ENCODE measurements around the gene COBL.
A peak's percentile ranks its signal among the peaks of the same experiment; 100 is the strongest.

The COBL gene

GRCh38 chr7:51318886-51319579 is 2.4 kb upstream of the COBL start:
- no peaks in the 10 kb centered on the region for H3K79me1 ChIP-seq (ENCODE audit: low read depth, low read length)
- no peak overlapping the region for H3K9ac ChIP-seq (ENCODE audit: low read depth, low read length, poor library complexity)
- H2BK5ac ChIP-seq (ENCODE audit: low read length) = no peak overlapping the region
- no peak overlapping the region for H4K8ac ChIP-seq (ENCODE audit: low read depth, low read length)
- no peak overlapping the region for H3K4me2 ChIP-seq (ENCODE audit: insufficient read depth, low read length, poor library complexity, severe bottlenecking)
- no peak overlapping the region for H3K23ac ChIP-seq (ENCODE audit: low read depth, low read length, poor library complexity)
- H4K91ac ChIP-seq (ENCODE audit: low read depth, low read length, poor library complexity) = no peak overlapping the region
- WGBS, 2 donors (ENCODE audit: extremely low coverage in 2 of 2, insufficient read length in 2 of 2, insufficient replicate concordance in 1 of 2) = no CpG with 5 or more reads among the region's 6 CpGs
- peaks cover 3 to 8% of the 10 kb centered on the region in 2 donors for H3K4me1 ChIP-seq (ENCODE audit: control insufficient read depth in 2 of 2, insufficient read depth in 1 of 2, low read depth in 1 of 2, low read length in 2 of 2)
- no peak overlapping the region for H2BK120ac ChIP-seq (ENCODE audit: low read depth, low read length)
- no peak overlapping the region for H3K14ac ChIP-seq (ENCODE audit: low read length)
- H3K18ac ChIP-seq (ENCODE audit: low read length) = no peak overlapping the region
- H3K27ac ChIP-seq (replicated peaks; ENCODE audit: low read length) = no peak overlapping the region
- H3K9me3 ChIP-seq (replicated peaks in 1 of 2; ENCODE audit: control insufficient read depth in 2 of 2, insufficient read depth in 1 of 2, low read depth in 1 of 2, low read length in 2 of 2) = peaks cover 0 to 9% of the 10 kb centered on the region in 2 donors
- H2BK12ac ChIP-seq (ENCODE audit: low read length) = no peak overlapping the region
- no peak overlapping the region for H2AFZ ChIP-seq (ENCODE audit: low read length)
- H2BK15ac ChIP-seq (ENCODE audit: low read length) = no peak overlapping the region
- H3K4ac ChIP-seq (ENCODE audit: low read length) = no peak overlapping the region
- no peak overlapping the region for H3K4me3 ChIP-seq (ENCODE audit: low read length in 2 of 2)
- peaks cover 0 to 61% (median 30%) of the 10 kb centered on the region in 3 experiments for H3K27me3 ChIP-seq (ENCODE audit: control insufficient read depth in 3 of 3, insufficient read depth in 3 of 3, low read depth in 1 of 3, low read length in 3 of 3)
- DNase-seq (ENCODE audit: low spot score) = no peak
- H2AK5ac ChIP-seq (ENCODE audit: low read depth, low read length) = no peak overlapping the region
- H3K36me3 ChIP-seq (replicated peaks in 1 of 2; ENCODE audit: control insufficient read depth in 2 of 2, insufficient read depth in 2 of 2, low read length in 2 of 2) = no peaks in the 10 kb centered on the region

DNA sequence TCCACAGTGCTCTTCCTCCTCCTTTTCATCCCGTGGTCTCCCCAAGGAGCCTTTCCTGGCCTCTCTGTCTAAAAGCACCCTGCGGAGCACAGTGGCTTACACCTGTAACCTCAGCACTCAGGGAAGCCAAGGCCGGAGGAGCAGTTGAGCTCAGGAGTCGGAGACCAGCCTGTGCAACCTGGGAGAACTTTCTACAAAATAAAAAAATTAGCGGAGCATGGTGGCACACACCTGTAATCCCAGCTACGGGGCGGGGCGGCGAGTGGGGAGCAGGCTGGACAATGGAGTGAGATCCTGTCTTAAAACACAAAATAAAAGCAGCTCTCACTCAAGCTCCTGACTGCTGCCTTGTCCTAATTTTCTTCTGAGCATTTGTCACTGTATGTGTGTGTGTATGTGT is 1.4 kb upstream of the COBL start:
- Histone ChIP-seq H3K4me1 (ENCODE audit: control insufficient read depth in 2 of 2, insufficient read depth in 1 of 2, low read depth in 1 of 2, low read length in 2 of 2) (peaks cover 3 to 8% of the 10 kb centered on the region in 2 donors), H4K91ac (ENCODE audit: low read depth, low read length, poor library complexity) (no peak overlapping the region), H3K36me3 (replicated peaks in 1 of 2; ENCODE audit: control insufficient read depth in 2 of 2, insufficient read depth in 2 of 2, low read length in 2 of 2) (no peaks in the 10 kb centered on the region), H3K4me2 (ENCODE audit: insufficient read depth, low read length, poor library complexity, severe bottlenecking) (no peak overlapping the region), H3K18ac (ENCODE audit: low read length) (no peak overlapping the region), H3K23ac (ENCODE audit: low read depth, low read length, poor library complexity) (no peak overlapping the region), H3K4ac (ENCODE audit: low read length) (no peak overlapping the region), H3K14ac (ENCODE audit: low read length) (no peak overlapping the region), H2BK120ac (ENCODE audit: low read depth, low read length) (no peak overlapping the region), H3K79me1 (ENCODE audit: low read depth, low read length) (no peaks in the 10 kb centered on the region), H3K27ac (replicated peaks; ENCODE audit: low read length) (no peak overlapping the region), H3K9me3 (replicated peaks in 1 of 2; ENCODE audit: control insufficient read depth in 2 of 2, insufficient read depth in 1 of 2, low read depth in 1 of 2, low read length in 2 of 2) (peaks cover 0 to 9% of the 10 kb centered on the region in 2 donors), H2AK5ac (ENCODE audit: low read depth, low read length) (no peak overlapping the region), H4K8ac (ENCODE audit: low read depth, low read length) (no peak overlapping the region), H3K9ac (ENCODE audit: low read depth, low read length, poor library complexity) (no peak overlapping the region), H3K27me3 (ENCODE audit: control insufficient read depth in 3 of 3, insufficient read depth in 3 of 3, low read depth in 1 of 3, low read length in 3 of 3) (peaks cover 0 to 71% (median 31%) of the 10 kb centered on the region in 3 experiments), H3K4me3 (ENCODE audit: low read length in 2 of 2) (no peak overlapping the region), H2BK5ac (ENCODE audit: low read length) (no peak overlapping the region), H2BK12ac (ENCODE audit: low read length) (no peak overlapping the region), H2AFZ (ENCODE audit: low read length) (no peak overlapping the region), H2BK15ac (ENCODE audit: low read length) (no peak overlapping the region)
- no peak for DNase-seq (ENCODE audit: low spot score)
- no CpG with 5 or more reads among the region's 9 CpGs for WGBS, 2 donors (ENCODE audit: extremely low coverage in 2 of 2, insufficient read length in 2 of 2, insufficient replicate concordance in 1 of 2)

DNA sequence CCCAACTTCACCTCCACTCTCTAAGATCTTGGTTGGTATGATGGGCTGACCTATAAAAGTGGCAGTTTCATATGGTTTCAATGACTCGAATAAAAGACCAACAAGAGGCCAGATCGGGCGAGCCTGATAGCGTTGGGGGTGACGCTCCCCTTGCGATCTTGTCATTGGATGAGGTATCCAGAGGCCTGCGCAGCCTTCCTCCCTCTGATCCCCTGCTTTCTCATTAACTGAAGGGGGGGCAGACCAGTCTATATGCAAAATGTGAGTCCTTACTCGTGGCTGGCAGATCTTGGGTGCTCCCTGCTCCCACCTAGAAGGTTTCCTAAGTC is 937 bp upstream of the COBL start:
- no peak for DNase-seq (ENCODE audit: low spot score)
- Histone ChIP-seq H4K91ac (ENCODE audit: low read depth, low read length, poor library complexity) (no peak overlapping the region), H2BK5ac (ENCODE audit: low read length) (no peak overlapping the region), H3K4me1 (ENCODE audit: control insufficient read depth in 2 of 2, insufficient read depth in 1 of 2, low read depth in 1 of 2, low read length in 2 of 2) (peaks cover 3 to 8% of the 10 kb centered on the region in 2 donors), H3K4me2 (ENCODE audit: insufficient read depth, low read length, poor library complexity, severe bottlenecking) (peak overlapping the region; percentile 93), H3K9ac (ENCODE audit: low read depth, low read length, poor library complexity) (peak overlapping the region; percentile 55), H3K4ac (ENCODE audit: low read length) (no peak overlapping the region), H3K27ac (replicated peaks; ENCODE audit: low read length) (no peak overlapping the region), H3K36me3 (replicated peaks in 1 of 2; ENCODE audit: control insufficient read depth in 2 of 2, insufficient read depth in 2 of 2, low read length in 2 of 2) (no peaks in the 10 kb centered on the region), H3K14ac (ENCODE audit: low read length) (no peak overlapping the region), H2AFZ (ENCODE audit: low read length) (peak overlapping the region; percentile 56), H3K23ac (ENCODE audit: low read depth, low read length, poor library complexity) (no peak overlapping the region), H3K9me3 (replicated peaks in 1 of 2; ENCODE audit: control insufficient read depth in 2 of 2, insufficient read depth in 1 of 2, low read depth in 1 of 2, low read length in 2 of 2) (peaks cover 0 to 9% of the 10 kb centered on the region in 2 donors), H3K27me3 (ENCODE audit: control insufficient read depth in 3 of 3, insufficient read depth in 3 of 3, low read depth in 1 of 3, low read length in 3 of 3) (peaks cover 0 to 75% (median 31%) of the 10 kb centered on the region in 3 experiments), H3K18ac (ENCODE audit: low read length) (peak overlapping the region; percentile 27), H2BK15ac (ENCODE audit: low read length) (no peak overlapping the region), H4K8ac (ENCODE audit: low read depth, low read length) (no peak overlapping the region), H2AK5ac (ENCODE audit: low read depth, low read length) (no peak overlapping the region), H2BK12ac (ENCODE audit: low read length) (no peak overlapping the region), H3K4me3 (ENCODE audit: low read length in 2 of 2) (peak overlapping the region in 1 of 2 donors; percentile 81), H3K79me1 (ENCODE audit: low read depth, low read length) (no peaks in the 10 kb centered on the region), H2BK120ac (ENCODE audit: low read depth, low read length) (no peak overlapping the region)
- WGBS, 2 donors (ENCODE audit: extremely low coverage in 2 of 2, insufficient read length in 2 of 2, insufficient replicate concordance in 1 of 2) = no CpG with 5 or more reads among the region's 8 CpGs

DNA sequence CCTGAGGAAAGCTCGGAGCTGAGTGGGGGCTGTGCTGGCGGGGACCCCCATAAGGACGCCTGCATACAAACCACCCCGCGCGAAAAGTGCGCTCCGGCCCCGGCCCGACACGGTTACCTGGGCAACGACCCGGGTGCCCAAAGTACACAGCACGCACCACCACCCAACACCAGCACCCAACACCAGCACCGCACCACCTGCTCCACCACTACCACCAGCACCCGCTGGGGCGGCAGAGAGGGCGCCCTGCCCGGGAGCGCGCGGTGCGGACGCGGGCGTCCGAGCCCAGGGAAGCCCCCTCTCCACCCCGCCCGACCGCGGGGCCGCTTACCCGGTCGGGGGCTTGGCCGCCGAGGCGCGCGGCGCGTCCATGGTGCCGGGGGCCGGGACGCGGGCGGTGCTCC is 345 bp downstream of the COBL start:
- Histone ChIP-seq H3K4ac (ENCODE audit: low read length) (no peak overlapping the region), H3K9ac (ENCODE audit: low read depth, low read length, poor library complexity) (peak overlapping the region; percentile 80), H3K14ac (ENCODE audit: low read length) (peak overlapping the region; percentile 21), H3K4me3 (ENCODE audit: low read length in 2 of 2) (peak overlapping the region; percentile 32 to 87), H2BK15ac (ENCODE audit: low read length) (peak overlapping the region; percentile 9), H3K4me2 (ENCODE audit: insufficient read depth, low read length, poor library complexity, severe bottlenecking) (peak overlapping the region; percentile 99), H2AFZ (ENCODE audit: low read length) (peak overlapping the region; percentile 82), H3K4me1 (ENCODE audit: control insufficient read depth in 2 of 2, insufficient read depth in 1 of 2, low read depth in 1 of 2, low read length in 2 of 2) (peaks cover 3 to 8% of the 10 kb centered on the region in 2 donors), H3K36me3 (replicated peaks in 1 of 2; ENCODE audit: control insufficient read depth in 2 of 2, insufficient read depth in 2 of 2, low read length in 2 of 2) (no peaks in the 10 kb centered on the region), H4K8ac (ENCODE audit: low read depth, low read length) (no peak overlapping the region), H3K18ac (ENCODE audit: low read length) (peak overlapping the region; percentile 91), H3K9me3 (replicated peaks in 1 of 2; ENCODE audit: control insufficient read depth in 2 of 2, insufficient read depth in 1 of 2, low read depth in 1 of 2, low read length in 2 of 2) (peaks cover 0 to 9% of the 10 kb centered on the region in 2 donors), H3K23ac (ENCODE audit: low read depth, low read length, poor library complexity) (no peak overlapping the region), H2AK5ac (ENCODE audit: low read depth, low read length) (peak overlapping the region; percentile 36), H3K27me3 (ENCODE audit: control insufficient read depth in 3 of 3, insufficient read depth in 3 of 3, low read depth in 1 of 3, low read length in 3 of 3) (peaks cover 0 to 78% (median 31%) of the 10 kb centered on the region in 3 experiments), H2BK5ac (ENCODE audit: low read length) (no peak overlapping the region), H3K79me1 (ENCODE audit: low read depth, low read length) (no peaks in the 10 kb centered on the region), H4K91ac (ENCODE audit: low read depth, low read length, poor library complexity) (no peak overlapping the region), H2BK120ac (ENCODE audit: low read depth, low read length) (peak overlapping the region; percentile 90), H2BK12ac (ENCODE audit: low read length) (peak overlapping the region; percentile 36), H3K27ac (replicated peaks; ENCODE audit: low read length) (no peak overlapping the region)
- DNase-seq (ENCODE audit: low spot score) = no peak
- no CpG with 5 or more reads among the region's 46 CpGs for WGBS, 2 donors (ENCODE audit: extremely low coverage in 2 of 2, insufficient read length in 2 of 2, insufficient replicate concordance in 1 of 2)
